Loucy (cell line): ENCODE results near the gene PNPLA7.

Experiments used
- H2AFZ ChIP-seq: fragments of 200-600 bp; sonication (generic); 2 replicates; pipeline ENCODE4 v1.6.0; 2016; ENCODE audit warnings: antibody characterized with exemption, mild to moderate bottlenecking, low read length, moderate library complexity
- H3F3A ChIP-seq: fragments of 200-600 bp; 2 replicates; pipeline ENCODE4 v1.6.0; 2016; ENCODE audit warnings: antibody characterized with exemption, low read depth, mild to moderate bottlenecking
- H3K27me3 ChIP-seq: fragments of 200-600 bp; sonication (generic); 2 replicates; pipeline ENCODE4 v1.6.1; 2014; ENCODE audit warnings: low read length, mild to moderate bottlenecking; ENCODE audit not compliant: insufficient read depth, poor library complexity, severe bottlenecking
- H3K36me3 ChIP-seq: fragments of 200-600 bp; sonication (generic); 2 replicates; pipeline ENCODE4 v1.6.1; 2016; ENCODE audit warnings: low read length; ENCODE audit not compliant: insufficient read depth
- H3K4me1 ChIP-seq: fragments of 200-600 bp; sonication (generic); 2 replicates; pipeline ENCODE4 v1.5.1; 2014; ENCODE audit warnings: low read length, mild to moderate bottlenecking; ENCODE audit not compliant: insufficient read depth, poor library complexity, severe bottlenecking
- H3K4me2 ChIP-seq: fragments of 200-600 bp; sonication (generic); 2 replicates; pipeline ENCODE4 v1.6.0; 2014; ENCODE audit warnings: antibody characterized with exemption, low read length, low read depth, mild to moderate bottlenecking; ENCODE audit not compliant: poor library complexity, severe bottlenecking
- H3K4me3 ChIP-seq: fragments of 200-600 bp; sonication (generic); 2 replicates; pipeline ENCODE4 v1.5.1; 2014; ENCODE audit warnings: low read length, mild to moderate bottlenecking, mixed read lengths; ENCODE audit not compliant: poor library complexity, severe bottlenecking
- H3K79me2 ChIP-seq: fragments of 200-600 bp; sonication (generic); 2 replicates; pipeline ENCODE4 v1.6.1; 2014; ENCODE audit warnings: low read length; ENCODE audit not compliant: insufficient read depth
- H3K9ac ChIP-seq: fragments of 200-600 bp; sonication (generic); 2 replicates; pipeline ENCODE4 v1.6.0; 2014; ENCODE audit warnings: mild to moderate bottlenecking, low read depth, low read length, moderate library complexity; ENCODE audit not compliant: poor library complexity, severe bottlenecking
- H3K9me2 ChIP-seq: fragments of 200-600 bp; sonication (generic); replicated peaks from 2 replicates; pipeline ENCODE4 v1.6.1; 2016; ENCODE audit warnings: low read depth, low read length, mixed read lengths
- H3K9me3 ChIP-seq: fragments of 200-600 bp; sonication (generic); 2 replicates; pipeline ENCODE4 v1.6.1; 2014; ENCODE audit warnings: mild to moderate bottlenecking, antibody characterized with exemption, low read length, low read depth; ENCODE audit not compliant: insufficient read depth
- H4K20me1 ChIP-seq: fragments of 200-600 bp; sonication (generic); 2 replicates; pipeline ENCODE4 v1.6.0; 2014; ENCODE audit warnings: antibody characterized with exemption, low read length, mild to moderate bottlenecking; ENCODE audit not compliant: insufficient read depth, poor library complexity, severe bottlenecking
- CTCF ChIP-seq: fragments of 200-600 bp; sonication (generic); conservative IDR thresholded peaks from 2 replicates; pipeline ENCODE4 v1.5.1; 2014; ENCODE audit warnings: mild to moderate bottlenecking, antibody characterized with exemption, low read length
- EZH2phosphoT487 ChIP-seq: fragments of 200-600 bp; IDR thresholded peaks from 2 replicates; pipeline ENCODE4 v1.6.1; 2018; ENCODE audit warnings: antibody characterized with exemption, mild to moderate bottlenecking, moderate library complexity, borderline replicate concordance

PNPLA7 gene

DNA sequence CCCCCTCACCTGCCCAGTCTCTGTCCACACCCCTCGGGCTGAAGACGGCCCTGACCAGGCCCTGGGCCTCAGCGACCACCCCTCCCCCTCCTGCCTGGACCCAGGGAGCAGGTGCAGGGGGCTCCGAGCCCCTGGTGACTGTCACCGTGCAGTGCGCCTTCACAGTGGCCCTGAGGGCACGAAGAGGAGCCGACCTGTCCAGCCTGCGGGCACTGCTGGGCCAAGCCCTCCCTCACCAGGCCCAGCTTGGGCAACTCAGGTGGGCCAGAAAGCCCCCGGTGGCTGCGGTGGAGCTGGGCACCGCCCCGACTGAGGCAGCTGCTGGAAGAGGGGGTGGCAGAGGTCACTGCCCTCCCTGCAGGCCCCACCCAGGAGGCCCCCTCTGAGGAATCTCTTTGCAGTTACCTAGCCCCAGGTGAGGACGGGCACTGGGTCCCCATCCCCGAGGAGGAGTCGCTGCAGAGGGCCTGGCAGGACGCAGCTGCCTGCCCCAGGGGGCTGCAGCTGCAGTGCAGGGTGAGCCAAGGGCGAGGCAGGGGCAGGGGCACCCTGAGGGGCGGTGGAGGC, 116.8 kb downstream of the PNPLA7 start:
- Histone ChIP-seq H3K27me3 (no peaks in the 10 kb centered on the region), H3K79me2 (no peaks in the 10 kb centered on the region), H4K20me1 (no peaks in the 10 kb centered on the region), H3K36me3 (no peaks in the 10 kb centered on the region), H3K4me3 (no peak overlapping the region), H3K4me1 (no peaks in the 10 kb centered on the region), H3K4me2 (no peak overlapping the region), H3K9me2 (no peaks in the 10 kb centered on the region), H3K9ac (no peak overlapping the region), H2AFZ (no peak overlapping the region), H3K9me3 (no peaks in the 10 kb centered on the region; the same call in 1 of the 2 replicates), H3F3A (no peaks in the 10 kb centered on the region)
- TF ChIP-seq CTCF, result no peak
- TF ChIP-seq EZH2phosphoT487, result no peak

- H3K36me3 ChIP-seq, result no peaks in the 10 kb centered on the region
- no peaks in the 10 kb centered on the region; the same call in 1 of the 2 replicates for H3K9me3 ChIP-seq
- H3K9me2 ChIP-seq, result no peaks in the 10 kb centered on the region
- H3K9ac ChIP-seq, result no peak overlapping the region
- no peaks in the 10 kb centered on the region for H3K4me1 ChIP-seq
- H3K27me3 ChIP-seq, result no peaks in the 10 kb centered on the region
- no peaks in the 10 kb centered on the region for H4K20me1 ChIP-seq
- no peak for TF ChIP-seq CTCF
- no peak for TF ChIP-seq EZH2phosphoT487
- H3F3A ChIP-seq, result no peaks in the 10 kb centered on the region
- no peak overlapping the region for H3K4me3 ChIP-seq
- no peak overlapping the region for H2AFZ ChIP-seq
- H3K79me2 ChIP-seq, result no peaks in the 10 kb centered on the region
- no peak overlapping the region for H3K4me2 ChIP-seq
Measured at GRCh38 chr9:137432687-137433348, 117.4 kb downstream of the PNPLA7 start.

DNA sequence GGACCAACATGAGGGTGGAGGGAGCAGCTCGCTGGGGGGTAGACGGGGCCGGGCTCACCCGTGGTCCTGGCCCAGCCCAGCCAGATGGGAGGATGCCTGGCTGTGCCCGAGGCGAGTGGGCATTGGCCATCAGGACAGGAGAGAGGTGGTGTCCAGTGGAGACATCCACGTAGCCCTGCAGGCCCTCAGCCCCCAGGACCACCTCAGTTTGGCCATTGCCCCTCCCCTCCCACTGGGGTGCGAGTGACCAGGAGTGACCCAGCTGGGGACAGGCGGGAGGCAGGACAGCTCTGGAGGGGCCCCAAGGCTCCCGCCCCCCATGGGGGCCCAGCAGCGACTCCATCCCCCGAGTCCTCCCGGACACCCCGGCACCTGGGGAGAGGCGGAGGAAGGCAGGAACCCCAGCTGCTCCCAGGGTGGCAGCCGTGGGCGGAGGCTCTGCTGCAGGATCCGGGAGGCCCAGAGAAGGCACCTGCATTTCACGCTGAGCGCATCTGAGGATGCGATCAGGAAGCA, 118.7 kb downstream of the PNPLA7 start:
- Histone ChIP-seq H3F3A (no peaks in the 10 kb centered on the region), H3K79me2 (no peaks in the 10 kb centered on the region), H3K9me3 (no peaks in the 10 kb centered on the region; the same call in 1 of the 2 replicates), H3K4me2 (no peak overlapping the region), H3K4me1 (no peaks in the 10 kb centered on the region), H3K4me3 (no peak overlapping the region), H4K20me1 (no peaks in the 10 kb centered on the region), H3K9ac (no peak overlapping the region), H3K9me2 (no peaks in the 10 kb centered on the region), H3K36me3 (no peaks in the 10 kb centered on the region), H2AFZ (no peak overlapping the region), H3K27me3 (no peaks in the 10 kb centered on the region)
- TF ChIP-seq EZH2phosphoT487 (no peak), CTCF (no peak)
